Hepatic stellate cell (primary cell): Measurements from ENCODE around the gene XIRP2.

Source experiments
- DNase-seq: peaks from one replicate; pipeline ENCODE4 v3.0.0; 2011; ENCODE audit warnings: low spot score

The XIRP2 gene

GRCh38 chr2:166888180-166888579 lies at the start of gene XIRP2:
Gene XIRP2 (plus strand): TSS chr2:166888480. CDS start chr2:166903483, 15,003 bp downstream.
- DNase-seq = no peak

- DNase-seq = no peak
Measured at GRCh38 chr2:166841152-166841551, 47.1 kb upstream of the XIRP2 start.

GRCh38 chr2:166841679-166842078 lies 46.6 kb upstream of the XIRP2 start:
- DNase-seq = no peak

- no peak for DNase-seq
Measured at GRCh38 chr2:166844111-166844510, 44.2 kb upstream of the XIRP2 start.

- DNase-seq = no peak
Measured at GRCh38 chr2:166862468-166863132, 25.7 kb upstream of the XIRP2 start.

- DNase-seq = no peak
Measured at GRCh38 chr2:166867874-166868514, 20.3 kb upstream of the XIRP2 start.

- DNase-seq = no peak
Measured at GRCh38 chr2:166870346-166870745, 17.9 kb upstream of the XIRP2 start.

- peak; percentile 2 for DNase-seq
Measured at GRCh38 chr2:166881177-166881576, 7.1 kb upstream of the XIRP2 start.

GRCh38 chr2:166882851-166883250 lies 5.4 kb upstream of the XIRP2 start:
- DNase-seq = no peak

GRCh38 chr2:166891727-166892126 lies 3.4 kb downstream of the XIRP2 start:
- no peak for DNase-seq

- DNase-seq = no peak
Measured at GRCh38 chr2:166892397-166892796, 4.1 kb downstream of the XIRP2 start.

GRCh38 chr2:166895243-166895642 lies 7.0 kb downstream of the XIRP2 start:
- DNase-seq = no peak

- no peak for DNase-seq
Measured at GRCh38 chr2:166897666-166898065, 9.4 kb downstream of the XIRP2 start.

GRCh38 chr2:166899676-166900075 lies 11.4 kb downstream of the XIRP2 start:
- no peak for DNase-seq

GRCh38 chr2:166900700-166901099 lies 12.4 kb downstream of the XIRP2 start:
- DNase-seq = no peak

GRCh38 chr2:166901336-166901735 lies 13.1 kb downstream of the XIRP2 start:
- DNase-seq = no peak

- DNase-seq = no peak
Measured at GRCh38 chr2:166916987-166917386, 28.7 kb downstream of the XIRP2 start.

GRCh38 chr2:166917415-166917814 lies 29.1 kb downstream of the XIRP2 start:
- DNase-seq = no peak

- DNase-seq = no peak
Measured at GRCh38 chr2:166921261-166921896, 33.1 kb downstream of the XIRP2 start.

- DNase-seq = no peak
Measured at GRCh38 chr2:166924967-166925366, 36.7 kb downstream of the XIRP2 start.

GRCh38 chr2:166926657-166927056 lies 38.4 kb downstream of the XIRP2 start:
- DNase-seq = no peak

GRCh38 chr2:166932032-166932431 lies 43.8 kb downstream of the XIRP2 start:
- no peak for DNase-seq

- no peak for DNase-seq
Measured at GRCh38 chr2:166934817-166935216, 46.5 kb downstream of the XIRP2 start.
